IPS DF 4.7 (cell line): Measurements from ENCODE around the gene PARP1.
"Not testable (repeated sequence)": the region's sequence is repeated elsewhere in the genome, so short reads cannot be mapped to it uniquely, and the experiment has no call there.

ENCODE experiments used
- DNase-seq: peaks from one replicate; pipeline ENCODE4 v3.0.0-alpha.2; 2013; ENCODE audit warnings: low spot score; ENCODE audit errors: extremely low read depth

The PARP1 gene

DNA sequence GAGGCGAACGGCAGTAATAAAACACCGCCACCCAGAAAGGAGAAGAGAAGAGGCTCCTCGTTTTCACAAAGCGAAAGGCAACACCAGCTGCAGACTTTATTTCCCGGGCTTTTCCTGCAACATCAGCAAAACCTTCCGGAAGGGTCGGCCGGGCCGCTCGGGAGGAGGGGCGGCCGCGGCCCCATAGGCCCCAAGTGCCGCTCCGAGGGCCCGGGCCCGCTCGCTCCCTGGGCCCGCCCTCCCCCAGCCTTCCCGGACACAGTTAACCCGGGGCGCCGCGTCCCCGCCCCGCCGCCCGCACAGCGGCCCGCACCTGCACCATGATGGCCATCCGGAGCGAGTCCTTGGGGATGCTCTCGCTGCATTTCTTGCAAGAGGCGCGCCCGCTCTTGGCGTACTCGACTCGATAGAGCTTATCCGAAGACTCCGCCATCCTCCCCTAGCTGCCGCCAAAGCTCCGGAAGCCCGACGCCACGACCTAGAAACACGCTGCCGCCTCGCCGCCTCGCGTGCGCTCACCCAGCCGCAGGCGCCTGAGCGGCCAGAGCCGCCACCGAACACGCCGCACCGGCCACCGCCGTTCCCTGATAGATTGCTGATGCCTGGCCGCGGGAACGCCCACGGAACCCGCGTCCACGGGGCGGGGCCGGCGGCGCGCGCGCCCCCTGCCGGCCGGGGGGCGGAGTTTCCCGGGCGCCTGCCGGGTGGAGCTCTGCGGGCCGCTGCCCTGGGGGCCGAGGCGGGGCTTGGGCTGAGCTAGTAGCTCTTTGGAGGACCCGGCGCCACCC lies at the start of gene PARP1:
Gene PARP1 (minus strand): TSS at position 597 of the 788 bp plus-strand sequence. CDS start 164 bp downstream, at position 433.
- no peak for DNase-seq

- DNase-seq, result peak; percentile 38
Observed at GRCh38 chr1:226457307-226457712, 49.4 kb upstream of the PARP1 start.

- DNase-seq, result no peak
Observed at GRCh38 chr1:226455843-226456242, 48.0 kb upstream of the PARP1 start.

DNA sequence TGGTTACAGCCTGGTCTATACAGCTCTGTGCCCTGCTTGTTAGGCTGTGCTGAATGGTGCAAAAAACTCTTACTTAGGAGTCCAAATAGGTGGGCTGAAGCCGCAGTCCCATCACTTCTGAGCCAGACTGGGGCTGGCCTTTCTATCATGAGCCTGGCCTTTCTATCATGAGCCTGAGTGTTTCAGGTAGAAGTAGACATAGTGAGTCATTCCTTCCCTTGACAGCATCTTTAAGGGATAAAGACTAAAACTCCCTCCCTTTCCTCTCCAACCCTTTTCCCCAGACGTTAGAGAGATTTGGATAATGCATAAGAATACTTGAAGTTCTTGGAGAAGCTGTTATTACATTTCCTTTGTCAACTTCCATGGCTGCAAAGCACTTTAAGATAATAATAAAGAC lies 46.5 kb upstream of the PARP1 start:
- no peak for DNase-seq

GRCh38 chr1:226453015-226453704 lies 45.3 kb upstream of the PARP1 start:
- DNase-seq, result no peak

- DNase-seq, result no peak
Observed at GRCh38 chr1:226450688-226451087, 42.8 kb upstream of the PARP1 start.

- no peak for DNase-seq
Observed at GRCh38 chr1:226449823-226450222, 41.9 kb upstream of the PARP1 start.

- DNase-seq, result no peak
Observed at GRCh38 chr1:226447932-226448665, 40.2 kb upstream of the PARP1 start.

DNA sequence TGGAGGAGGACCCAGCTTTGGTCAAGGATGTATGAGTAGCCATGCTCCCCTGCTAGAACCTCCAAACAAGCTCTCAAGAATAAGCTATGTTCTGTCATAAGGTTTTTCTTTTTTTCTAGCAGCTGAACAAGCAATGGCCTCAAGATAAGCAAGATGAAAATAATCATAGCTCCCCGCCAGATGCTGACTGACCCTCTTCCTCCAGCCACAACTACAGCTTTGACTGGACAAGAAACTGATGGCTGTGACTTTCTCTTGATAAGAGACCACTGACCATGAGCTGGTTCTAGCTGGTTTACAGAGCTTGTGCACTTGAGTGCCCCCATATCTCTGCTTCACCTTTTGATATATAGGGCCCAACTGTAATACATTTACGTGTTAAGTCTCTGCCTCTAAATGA lies 38.2 kb upstream of the PARP1 start:
- DNase-seq, result no peak

- DNase-seq, result no peak
Observed at GRCh38 chr1:226444901-226445300, 37.0 kb upstream of the PARP1 start.

DNA sequence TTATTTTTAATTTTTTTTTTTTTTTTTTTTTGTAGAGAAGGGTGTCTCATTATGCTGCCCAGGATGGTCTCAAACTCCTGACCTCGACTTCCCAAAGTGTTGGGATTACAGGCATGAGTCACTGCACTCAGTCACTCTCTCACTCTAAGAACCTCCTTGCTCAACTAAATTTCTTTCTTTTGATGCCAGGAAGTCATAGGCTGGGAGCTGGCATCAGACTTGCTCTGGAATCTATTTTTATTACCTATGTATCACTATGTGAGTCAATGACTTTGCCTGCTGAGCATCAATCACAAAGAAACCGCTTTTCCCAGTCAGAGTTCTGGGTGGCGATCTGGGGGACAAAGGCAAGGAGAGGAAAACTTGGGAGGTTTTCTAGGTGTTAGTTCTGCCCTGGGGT lies 35.5 kb upstream of the PARP1 start:
- DNase-seq, result no peak

DNA sequence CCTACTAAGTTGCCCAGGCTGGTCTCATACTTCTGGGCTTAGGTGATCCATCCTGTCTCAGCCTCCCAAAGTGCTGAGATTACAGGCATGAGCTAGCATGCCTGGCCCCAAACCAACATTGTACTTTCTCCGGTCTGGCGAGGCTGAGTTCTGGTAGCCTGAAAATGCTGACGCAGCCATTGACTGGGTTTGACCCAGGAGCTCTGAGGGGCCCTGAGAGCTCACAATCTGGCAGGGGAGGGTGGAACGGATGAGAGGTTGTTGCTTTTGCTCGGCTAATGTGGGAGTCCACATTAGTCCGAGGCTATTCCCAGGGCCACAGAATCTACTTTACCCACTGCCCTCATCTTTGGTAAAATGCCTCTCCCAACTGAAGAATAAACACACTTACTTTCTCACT lies 35.1 kb upstream of the PARP1 start:
- DNase-seq, result no peak

DNA sequence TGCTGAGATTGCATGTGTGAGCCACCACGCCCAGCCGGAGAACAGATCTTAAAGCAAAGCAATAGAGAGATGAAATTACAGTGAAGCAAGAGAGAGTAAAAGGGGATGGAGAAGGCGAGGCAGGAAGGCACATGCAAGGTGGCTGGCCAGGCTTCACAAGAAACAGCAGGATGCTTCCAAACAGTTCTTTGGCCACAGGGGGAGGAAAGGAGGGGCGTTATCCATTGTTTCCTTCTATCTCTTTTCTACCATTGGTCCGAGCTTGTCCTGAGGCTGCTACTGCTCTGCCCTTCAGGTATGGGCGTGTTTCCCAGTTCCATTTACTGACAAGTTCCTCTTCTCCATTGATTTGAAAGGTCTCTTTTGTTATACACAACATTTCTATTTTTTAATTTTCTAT lies 33.7 kb upstream of the PARP1 start:
- DNase-seq, result no peak

DNA sequence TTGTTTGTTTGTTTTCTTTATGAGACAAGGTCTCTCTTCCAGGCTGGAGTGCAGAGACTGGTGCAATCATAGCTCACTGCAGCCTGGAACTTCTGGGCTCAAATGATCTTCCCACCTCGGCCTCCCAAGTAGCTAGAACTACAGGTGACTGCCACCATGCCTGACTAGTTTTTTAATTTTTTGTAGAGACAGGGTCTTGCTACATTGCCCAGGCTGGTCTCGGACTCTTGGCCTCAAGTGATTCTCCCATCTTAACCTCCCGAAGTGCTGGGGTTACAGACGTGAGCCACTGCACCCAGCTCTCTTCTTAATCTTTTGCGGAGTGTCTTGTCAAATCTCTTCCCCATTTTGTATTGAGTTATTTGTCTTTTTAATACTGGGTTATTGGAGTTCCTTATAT lies 32.6 kb upstream of the PARP1 start:
- no peak for DNase-seq

DNA sequence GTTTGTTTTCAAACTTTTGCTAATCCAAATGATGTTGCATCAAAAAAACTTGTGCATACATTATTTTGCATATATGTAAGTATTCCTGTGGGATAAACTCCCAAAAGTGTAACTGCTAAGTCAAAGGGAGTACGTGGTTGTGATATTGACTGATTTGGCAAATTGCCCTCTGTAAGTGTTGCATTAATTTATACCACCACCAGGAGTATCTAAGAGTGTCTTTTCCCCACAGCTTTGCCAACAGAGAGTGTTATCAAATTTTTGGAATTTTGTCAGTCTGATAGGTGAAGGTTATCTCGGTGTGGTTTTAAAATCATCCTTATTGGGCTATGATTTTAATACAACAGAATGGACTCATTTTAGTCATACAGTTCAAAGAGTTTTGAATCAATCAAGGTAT lies 30.1 kb upstream of the PARP1 start:
- no peak for DNase-seq

DNA sequence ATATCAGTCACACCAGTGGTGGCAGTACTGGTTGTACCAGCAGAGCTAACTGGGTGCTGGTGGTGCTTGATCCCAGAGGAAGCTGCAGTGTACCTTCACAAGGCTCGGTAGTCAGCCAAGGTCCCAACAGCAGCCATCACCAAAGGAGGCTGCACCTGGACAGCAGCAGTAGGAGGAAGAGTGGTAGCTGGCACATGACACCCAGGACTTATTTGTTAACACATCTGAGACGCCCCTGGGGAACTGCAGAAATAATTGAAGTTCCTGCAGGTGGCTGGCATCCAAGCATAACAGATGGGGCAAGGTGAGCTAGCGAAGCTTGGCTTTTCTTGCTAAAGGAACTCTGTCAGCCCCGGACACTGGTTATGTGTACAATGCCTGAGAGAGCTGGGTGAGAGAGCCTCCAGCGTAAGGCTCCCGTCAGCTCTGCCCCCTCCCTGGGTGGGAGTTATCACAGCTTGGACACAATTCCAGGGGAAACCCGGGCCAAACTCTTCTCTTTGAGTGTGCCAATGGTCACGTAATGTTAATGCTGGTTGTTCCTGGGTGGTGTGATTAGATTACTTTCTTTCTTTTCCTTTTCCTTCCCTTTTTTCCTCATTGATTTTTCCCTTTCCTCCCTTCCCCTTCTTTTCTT lies 29.1 kb upstream of the PARP1 start:
- no peak for DNase-seq

- DNase-seq, result no peak
Observed at GRCh38 chr1:226436472-226436854, 28.6 kb upstream of the PARP1 start.

- DNase-seq, result no peak
Observed at GRCh38 chr1:226433341-226433720, 25.4 kb upstream of the PARP1 start.

GRCh38 chr1:226432586-226433340 lies 24.9 kb upstream of the PARP1 start:
- no peak for DNase-seq

DNA sequence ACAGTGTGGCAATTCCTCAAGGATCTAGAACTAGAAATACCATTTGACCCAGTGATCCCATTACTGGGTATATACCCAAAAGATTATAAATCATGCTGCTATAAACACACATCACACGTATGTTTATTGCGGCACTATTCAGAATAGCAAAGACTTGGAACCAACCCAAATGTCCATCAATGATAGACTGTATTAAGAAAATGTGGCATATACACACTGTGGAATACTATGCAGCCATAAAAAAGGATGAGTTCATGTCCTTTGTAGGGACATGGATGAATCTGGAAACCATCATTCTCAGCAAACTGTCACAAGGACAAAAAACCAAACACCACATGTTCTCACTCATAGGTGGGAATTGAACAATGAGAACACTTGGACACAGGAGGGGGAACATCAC lies 24.0 kb upstream of the PARP1 start:
- not testable (repeated sequence) for DNase-seq
